Measurements from ENCODE around the gene SH3RF3. TPM values are rescaled to one million over a fixed set of nuclear protein-coding genes. Genes with fewer than 3 reads are reported as not detected.

SH3RF3 gene
- total RNA-seq, 2 donors from 2014 or later: 1.4 to 17.0 TPM

DNA sequence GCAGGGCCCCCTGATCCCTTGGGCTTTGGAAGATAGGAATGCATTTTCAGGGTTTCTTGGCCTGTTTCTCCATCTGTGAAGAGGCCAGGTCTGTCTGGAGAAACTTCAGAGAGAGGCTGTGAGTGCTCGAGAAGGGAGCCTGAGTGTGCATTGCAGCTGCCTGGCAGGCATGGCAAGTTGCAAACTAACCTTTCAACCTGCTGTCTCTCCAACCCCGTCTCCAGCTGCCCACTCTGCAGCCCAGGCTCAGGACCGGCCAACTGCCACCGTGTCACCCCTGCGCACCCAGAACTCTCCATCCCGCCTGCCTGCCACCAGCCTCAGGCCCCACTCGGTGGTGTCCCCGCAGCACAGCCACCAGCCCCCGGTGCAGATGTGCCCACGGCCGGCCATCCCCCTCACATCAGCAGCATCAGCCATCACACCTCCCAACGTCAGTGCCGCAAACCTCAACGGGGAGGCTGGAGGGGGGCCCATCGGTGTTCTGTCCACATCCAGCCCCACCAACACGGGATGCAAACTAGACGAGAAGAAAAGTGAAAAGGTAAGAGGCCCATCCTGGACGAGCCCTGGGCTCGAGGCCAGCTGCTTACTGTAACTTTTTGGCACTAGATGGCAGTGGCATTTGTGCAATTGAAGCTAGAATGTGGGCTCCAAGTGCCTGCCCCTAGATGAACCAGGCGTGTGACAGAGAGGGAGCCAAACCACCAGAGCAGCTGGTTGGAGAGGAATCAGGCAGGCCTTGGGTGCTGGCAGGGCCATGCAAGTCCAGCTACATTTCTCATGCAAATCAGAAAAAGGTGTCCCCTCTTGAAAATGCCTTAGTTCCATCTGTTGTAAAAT, 320.2 kb downstream of the SH3RF3 start:
- DNase-seq (ENCODE audit: low spot score): peak; percentile 76

DNA sequence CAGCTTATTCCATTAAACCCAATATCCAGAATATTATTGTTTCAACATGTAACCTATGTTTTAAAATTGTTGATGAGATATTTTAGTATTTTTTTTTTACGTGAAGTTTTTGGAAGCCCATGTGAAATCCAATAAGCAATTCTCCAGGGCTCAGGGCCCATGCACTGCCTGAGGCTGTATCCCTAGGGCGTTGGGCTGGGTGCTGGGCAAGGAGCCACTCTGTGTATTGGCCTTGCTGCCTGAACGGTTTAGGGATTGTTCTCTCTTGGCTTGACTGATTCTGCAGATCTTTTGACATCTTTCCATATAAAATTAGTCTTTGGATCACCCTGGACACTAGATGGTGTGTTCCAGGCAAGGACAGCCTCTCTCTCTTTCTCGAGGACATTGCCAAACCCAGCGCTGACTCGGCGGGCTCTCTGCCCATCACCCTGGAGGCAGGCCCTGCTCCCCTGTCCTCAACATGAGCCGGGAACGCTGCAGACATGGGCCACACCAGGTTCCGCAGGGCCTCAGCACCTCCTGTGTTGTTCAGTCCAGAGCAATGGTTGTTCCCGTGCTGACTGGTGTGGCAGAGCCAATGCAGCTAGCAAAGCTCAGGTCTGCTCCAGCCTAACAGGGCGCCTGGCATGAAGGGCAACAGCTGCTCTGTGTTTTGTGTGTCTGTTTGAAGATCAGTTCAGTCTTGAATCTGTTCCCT, 321.7 kb downstream of the SH3RF3 start:
- WGBS: 59% methylated on average over 12 of the region's 12 CpGs
- intact Hi-C loops (cut with DNase I): no loop called here
- DNase-seq (ENCODE audit: low spot score): no peak
- H3K4me1 ChIP-seq (replicated peaks): no peaks in the 10 kb centered on the region
- H3K27me3 ChIP-seq (replicated peaks; ENCODE audit: insufficient read depth): no peaks in the 10 kb centered on the region
- no peak overlapping the region for H3K27ac ChIP-seq
- no peaks in the 10 kb centered on the region for H3K36me3 ChIP-seq
- H3K9me3 ChIP-seq: no peaks in the 10 kb centered on the region
- no peak overlapping the region for H3K4me3 ChIP-seq
- TF ChIP-seq POLR2A (IDR thresholded peaks at IDR 0.05) (no peak), POLR2AphosphoS5 (IDR thresholded peaks at IDR 0.05) (no peak)
- TF ChIP-seq, protein P1, sequence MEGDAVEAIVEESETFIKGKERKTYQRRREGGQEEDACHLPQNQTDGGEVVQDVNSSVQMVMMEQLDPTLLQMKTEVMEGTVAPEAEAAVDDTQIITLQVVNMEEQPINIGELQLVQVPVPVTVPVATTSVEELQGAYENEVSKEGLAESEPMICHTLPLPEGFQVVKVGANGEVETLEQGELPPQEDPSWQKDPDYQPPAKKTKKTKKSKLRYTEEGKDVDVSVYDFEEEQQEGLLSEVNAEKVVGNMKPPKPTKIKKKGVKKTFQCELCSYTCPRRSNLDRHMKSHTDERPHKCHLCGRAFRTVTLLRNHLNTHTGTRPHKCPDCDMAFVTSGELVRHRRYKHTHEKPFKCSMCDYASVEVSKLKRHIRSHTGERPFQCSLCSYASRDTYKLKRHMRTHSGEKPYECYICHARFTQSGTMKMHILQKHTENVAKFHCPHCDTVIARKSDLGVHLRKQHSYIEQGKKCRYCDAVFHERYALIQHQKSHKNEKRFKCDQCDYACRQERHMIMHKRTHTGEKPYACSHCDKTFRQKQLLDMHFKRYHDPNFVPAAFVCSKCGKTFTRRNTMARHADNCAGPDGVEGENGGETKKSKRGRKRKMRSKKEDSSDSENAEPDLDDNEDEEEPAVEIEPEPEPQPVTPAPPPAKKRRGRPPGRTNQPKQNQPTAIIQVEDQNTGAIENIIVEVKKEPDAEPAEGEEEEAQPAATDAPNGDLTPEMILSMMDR (IDR thresholded peaks at IDR 0.05): no peak

More for the DNA sequence above, 320.2 kb downstream of the SH3RF3 start:
- intact Hi-C loops (cut with DNase I): no loop called here
- Histone ChIP-seq H3K4me1 (replicated peaks) (no peaks in the 10 kb centered on the region), H3K27me3 (replicated peaks; ENCODE audit: insufficient read depth) (no peaks in the 10 kb centered on the region), H3K4me3 (no peak overlapping the region), H3K9me3 (no peaks in the 10 kb centered on the region), H3K36me3 (no peaks in the 10 kb centered on the region), H3K27ac (no peak overlapping the region)
- TF ChIP-seq, protein P1 (IDR thresholded peaks at IDR 0.05): peak in 2 of 4 experiments; percentile 20 to 55
- TF ChIP-seq POLR2AphosphoS5 (IDR thresholded peaks at IDR 0.05) (peak; percentile 62), POLR2A (IDR thresholded peaks at IDR 0.05) (no peak)
- 55% methylated on average over 15 of the region's 20 CpGs for WGBS

DNA sequence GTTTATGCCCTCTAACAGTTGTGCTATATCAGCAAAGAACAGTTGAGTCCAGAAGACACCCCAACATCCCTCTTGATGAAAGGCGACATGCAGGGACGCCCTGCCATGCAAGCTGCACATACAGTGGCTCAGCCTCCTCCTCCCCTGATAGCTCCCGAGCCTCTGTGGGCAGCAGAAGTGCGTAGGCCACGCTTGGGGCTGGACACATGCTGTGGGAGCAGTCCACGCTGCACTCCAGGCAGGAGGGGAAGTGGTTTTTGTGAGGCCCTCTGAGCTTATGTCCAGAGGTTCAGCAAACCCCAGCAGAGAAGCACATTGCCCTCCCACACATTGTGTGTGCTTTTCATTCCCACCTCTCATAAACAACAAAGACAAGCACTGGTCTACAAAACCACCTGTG, 322.7 kb downstream of the SH3RF3 start:
- TF ChIP-seq, protein P1 (IDR thresholded peaks at IDR 0.05): no peak
- no peak for TF ChIP-seq POLR2AphosphoS5 (IDR thresholded peaks at IDR 0.05)
- no peak for TF ChIP-seq POLR2A (IDR thresholded peaks at IDR 0.05)
- Histone ChIP-seq H3K36me3 (no peaks in the 10 kb centered on the region), H3K27ac (no peak overlapping the region), H3K27me3 (replicated peaks; ENCODE audit: insufficient read depth) (no peaks in the 10 kb centered on the region), H3K4me3 (no peak overlapping the region), H3K9me3 (no peaks in the 10 kb centered on the region), H3K4me1 (replicated peaks) (no peaks in the 10 kb centered on the region)
- intact Hi-C loops (cut with DNase I): no loop called here
- DNase-seq (ENCODE audit: low spot score): no peak
- 95% methylated on average over 6 of the region's 6 CpGs for WGBS

DNA sequence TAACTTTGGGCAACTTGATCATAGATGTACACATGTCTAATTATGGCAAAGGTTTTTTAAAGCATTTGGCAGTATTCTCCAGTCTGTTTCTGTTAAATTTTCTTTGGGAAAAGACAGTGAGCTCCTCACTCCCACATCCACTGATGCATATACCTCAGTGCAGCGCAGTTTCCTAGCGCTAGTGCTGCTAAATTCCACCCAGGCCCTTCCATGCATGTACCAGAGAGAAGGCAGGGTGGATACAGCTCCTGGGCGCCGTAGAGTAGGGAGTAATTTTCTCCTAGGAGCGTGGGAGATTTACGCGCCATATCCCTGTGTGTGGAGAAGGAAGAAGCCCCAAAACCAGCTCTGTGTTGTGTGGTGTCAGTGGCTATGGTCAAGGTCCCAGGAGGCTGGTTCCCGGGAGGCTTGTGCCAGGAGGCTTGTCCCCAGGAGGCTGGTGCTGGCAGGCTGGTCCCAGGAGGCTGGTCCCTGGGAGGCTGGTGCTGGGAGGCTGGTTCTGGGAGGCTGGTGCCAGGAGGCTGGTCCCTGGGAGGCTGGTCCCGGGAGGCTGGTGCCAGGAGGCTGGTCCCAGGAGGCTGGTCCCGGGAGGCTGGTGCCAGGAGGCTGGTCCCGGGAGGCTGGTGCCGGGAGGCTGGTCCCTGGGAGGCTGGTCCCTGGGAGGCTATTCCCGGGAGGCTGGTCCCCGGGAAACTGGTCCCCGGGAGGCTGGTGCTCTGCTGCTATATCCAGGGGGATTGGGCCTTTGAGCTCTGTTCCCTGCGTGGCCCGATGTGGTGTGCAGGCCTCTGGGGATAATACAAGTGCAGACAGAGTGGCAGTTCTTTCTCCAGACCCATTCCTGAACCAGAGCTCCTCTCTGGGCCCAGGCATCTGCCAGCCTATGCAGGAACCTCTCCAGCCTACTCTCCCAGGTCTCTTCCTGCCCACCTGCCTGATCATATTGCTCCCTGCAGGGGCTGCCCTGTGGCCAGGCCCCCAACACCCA, 323.6 kb downstream of the SH3RF3 start:
- no peaks in the 10 kb centered on the region for H3K36me3 ChIP-seq
- no peaks in the 10 kb centered on the region for H3K9me3 ChIP-seq
- no peaks in the 10 kb centered on the region for H3K27me3 ChIP-seq (replicated peaks; ENCODE audit: insufficient read depth)
- intact Hi-C loops (cut with DNase I): no loop called here
- no peak for DNase-seq (ENCODE audit: low spot score)
- no peak overlapping the region for H3K27ac ChIP-seq
- H3K4me1 ChIP-seq (replicated peaks): no peaks in the 10 kb centered on the region
- 96% methylated on average over 17 of the region's 17 CpGs for WGBS
- H3K4me3 ChIP-seq: no peak overlapping the region
- TF ChIP-seq POLR2A (IDR thresholded peaks at IDR 0.05): no peak
- no peak for TF ChIP-seq POLR2AphosphoS5 (IDR thresholded peaks at IDR 0.05)
- TF ChIP-seq, protein P1 (IDR thresholded peaks at IDR 0.05): no peak
